Keratinocyte (primary cell): ENCODE data around the gene LRRTM3.

Experiments
- EZH2 ChIP-seq: IDR thresholded peaks from one replicate; pipeline ENCODE4 v1.6.1; 2012; ENCODE audit warnings: inconsistent platforms, mild to moderate bottlenecking, low read length, moderate library complexity
- TF ChIP-seq, protein P1 (sequence below), 3 experiments: IDR thresholded peaks in 1 of 3; conservative IDR thresholded peaks in 1 of 3; optimal IDR thresholded peaks in 1 of 3; 2 replicates in 2 of 3; 3 replicates in 1 of 3; pipeline versions ENCODE3 to v1.5.1; 2011; ENCODE audit warnings: low read length in 3 of 3, mild to moderate bottlenecking in 3 of 3, moderate library complexity in 2 of 3, control low read depth in 1 of 3, inconsistent platforms in 1 of 3; ENCODE audit not compliant: insufficient read depth in 2 of 3; ENCODE audit errors: extremely low read depth in 1 of 3

DNA sequence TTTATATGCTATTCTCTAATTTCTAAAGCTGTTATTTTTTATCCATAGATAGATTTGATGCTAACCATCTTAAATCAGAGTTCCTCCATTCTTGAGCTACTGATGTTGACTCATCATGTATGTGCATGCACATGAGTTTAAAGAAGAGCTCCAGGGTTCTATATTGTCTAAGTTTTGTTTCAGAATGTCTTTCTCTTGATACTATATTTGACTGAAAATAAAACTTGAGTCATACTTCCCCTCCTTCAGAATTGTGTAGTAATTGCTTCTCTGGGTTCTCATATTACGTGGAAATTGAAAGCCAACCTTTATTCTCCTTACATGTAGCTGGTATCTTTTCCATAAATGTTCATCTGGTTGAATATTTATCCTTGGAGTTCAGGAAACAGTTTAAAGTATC is 89.4 kb downstream of the LRRTM3 start:
- TF ChIP-seq, protein P1, sequence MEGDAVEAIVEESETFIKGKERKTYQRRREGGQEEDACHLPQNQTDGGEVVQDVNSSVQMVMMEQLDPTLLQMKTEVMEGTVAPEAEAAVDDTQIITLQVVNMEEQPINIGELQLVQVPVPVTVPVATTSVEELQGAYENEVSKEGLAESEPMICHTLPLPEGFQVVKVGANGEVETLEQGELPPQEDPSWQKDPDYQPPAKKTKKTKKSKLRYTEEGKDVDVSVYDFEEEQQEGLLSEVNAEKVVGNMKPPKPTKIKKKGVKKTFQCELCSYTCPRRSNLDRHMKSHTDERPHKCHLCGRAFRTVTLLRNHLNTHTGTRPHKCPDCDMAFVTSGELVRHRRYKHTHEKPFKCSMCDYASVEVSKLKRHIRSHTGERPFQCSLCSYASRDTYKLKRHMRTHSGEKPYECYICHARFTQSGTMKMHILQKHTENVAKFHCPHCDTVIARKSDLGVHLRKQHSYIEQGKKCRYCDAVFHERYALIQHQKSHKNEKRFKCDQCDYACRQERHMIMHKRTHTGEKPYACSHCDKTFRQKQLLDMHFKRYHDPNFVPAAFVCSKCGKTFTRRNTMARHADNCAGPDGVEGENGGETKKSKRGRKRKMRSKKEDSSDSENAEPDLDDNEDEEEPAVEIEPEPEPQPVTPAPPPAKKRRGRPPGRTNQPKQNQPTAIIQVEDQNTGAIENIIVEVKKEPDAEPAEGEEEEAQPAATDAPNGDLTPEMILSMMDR (optimal IDR thresholded peaks at IDR 0.05 in 1 of 3, IDR thresholded peaks at IDR 0.05 in 1 of 3, conservative IDR thresholded peaks at IDR 0.05 in 1 of 3; ENCODE audit: extremely low read depth in 1 of 3, insufficient read depth in 2 of 3, low read length in 3 of 3) = no peak
- no peak for TF ChIP-seq EZH2
